Right cardiac atrium (tissue), 5 donors: ENCODE data around the gene U2SURP. TPM values are rescaled to one million over a fixed set of nuclear protein-coding genes. Genes with fewer than 3 reads are reported as not detected.
"Not testable (repeated sequence)": the region's sequence is repeated elsewhere in the genome, so short reads cannot be mapped to it uniquely, and the experiment has no call there.

Experiments
- ATAC-seq, 2 donors: fragments of 200-7000 bp; cut with Tn5 transposase; one replicate each; pipeline versions ENCODE4 v1.8.0 to v1.9.1; 2020; ENCODE audit warnings: moderate library complexity in 2 of 2, mild to moderate bottlenecking in 1 of 2
- DNase-seq, 3 donors: peaks; one replicate each; pipeline ENCODE4 v3.0.0-alpha.2; 2020
- H3K27ac ChIP-seq: one replicate; pipeline ENCODE4 v1.5.1; 2013; ENCODE audit warnings: mild to moderate bottlenecking, low read length, control low read depth, moderate library complexity
- H3K27me3 ChIP-seq: one replicate; pipeline ENCODE4 v1.6.1; 2013; ENCODE audit not compliant: control insufficient read depth, insufficient read depth
- H3K4me1 ChIP-seq: one replicate; pipeline ENCODE4 v1.6.1; 2013; ENCODE audit warnings: low read length; ENCODE audit not compliant: control insufficient read depth, insufficient read depth
- H3K4me3 ChIP-seq: one replicate; pipeline ENCODE4 v1.5.1; 2013; ENCODE audit warnings: low read length, control low read depth
- H3K9me3 ChIP-seq: one replicate; pipeline ENCODE4 v1.6.1; 2013; ENCODE audit warnings: low read length; ENCODE audit not compliant: control insufficient read depth
- WGBS: extraction: QIAGEN DNeasy Blood & Tissue Kit; methylation state at CpG from one replicate; pipeline ENCODE4 v1.1.7; 2013; 5-methylcytosine and 5-hydroxymethylcytosine counted together
- intact Hi-C, 4 donors: fragments of 100-400 bp; cut with DNase I; formaldehyde crosslinking; loops; one replicate each; pipeline versions ENCODE4 v1.11.0 to v1.14.0; 2022 to 2023
- polyA plus RNA-seq: library from polyadenylated mRNA; stranded (reverse); fragments of 200-250 nt; gene quantifications from one replicate; pipeline ENCODE4 v1.2.3, GENCODE V29; 2013
- total RNA-seq, 4 donors: library from RNA; stranded (reverse); fragmentation: NEBNext Ultra II Directional; extraction: Animal tissue kit (Norgen Biotek cat#: 25700); gene quantifications; one replicate each; pipeline ENCODE4 v1.2.1, GENCODE V29; 2021
- donor health status: healthy with polysubstance abuse.
- donor health status: DM: no; HTN: yes; CAD: no.
- donor health status: DM: no; HTN: no; CAD: no.
- donor health status: DM: no; HTN: yes; CAD: no; lungs with severe emphysema.
- donor health status: DM: yes; HTN: yes; CAD: no.

Gene U2SURP
- total and polyA plus RNA-seq, 5 donors = 22.8 to 56.6 (median 50.8) TPM

- WGBS = 94% methylated on average over 1 of the region's 1 CpG
- no peak for ATAC-seq
- intact Hi-C loops = no loop called here
Observed at GRCh38 chr3:142977399-142977728, 24.0 kb upstream of the U2SURP start.

GRCh38 chr3:142981108-142981507, 20.3 kb upstream of the U2SURP start:
- H3K27me3 ChIP-seq = no peaks in the 10 kb centered on the region
- H3K27ac ChIP-seq = no peak overlapping the region
- H3K4me3 ChIP-seq = no peak overlapping the region
- DNase-seq (no peak), ATAC-seq (no peak)
- intact Hi-C loops = no loop called here
- H3K4me1 ChIP-seq = no peaks in the 10 kb centered on the region
- H3K9me3 ChIP-seq = no peaks in the 10 kb centered on the region
- WGBS = 65% methylated on average over 3 of the region's 3 CpGs

More at GRCh38 chr3:142977399-142977728, 24.0 kb upstream of the U2SURP start:
- DNase-seq = no peak
- Histone ChIP-seq H3K4me1 (no peaks in the 10 kb centered on the region), H3K27me3 (no peaks in the 10 kb centered on the region), H3K27ac (no peak overlapping the region), H3K4me3 (no peak overlapping the region), H3K9me3 (no peaks in the 10 kb centered on the region)

GRCh38 chr3:142982038-142982773, 19.2 kb upstream of the U2SURP start:
- intact Hi-C loops = no loop called here
- Histone ChIP-seq H3K4me3 (no peak overlapping the region), H3K9me3 (no peaks in the 10 kb centered on the region), H3K4me1 (no peaks in the 10 kb centered on the region), H3K27ac (no peak overlapping the region), H3K27me3 (no peaks in the 10 kb centered on the region)
- 56% methylated on average over 7 of the region's 7 CpGs for WGBS
- DNase-seq (no peak), ATAC-seq (no peak)

- 77% methylated on average over 2 of the region's 2 CpGs for WGBS
- no peak overlapping the region for H3K27ac ChIP-seq
- H3K27me3 ChIP-seq = no peaks in the 10 kb centered on the region
- H3K4me1 ChIP-seq = no peaks in the 10 kb centered on the region
- H3K4me3 ChIP-seq = no peak overlapping the region
- no peak for ATAC-seq
- intact Hi-C loops = no loop called here
- no peak for DNase-seq
- H3K9me3 ChIP-seq = no peaks in the 10 kb centered on the region
Observed at GRCh38 chr3:142983318-142983717, 18.1 kb upstream of the U2SURP start.

GRCh38 chr3:142984255-142984654, 17.1 kb upstream of the U2SURP start:
- intact Hi-C loops = no loop called here
- WGBS = 94% methylated on average over 3 of the region's 3 CpGs

GRCh38 chr3:142987080-142987700, 14.2 kb upstream of the U2SURP start:
- intact Hi-C loops = no loop called here
- whole genome bisulfite sequencing = 50% methylated on average over 5 of the region's 5 CpGs
- H3K27ac ChIP-seq = peak overlapping the region; percentile 76

More at GRCh38 chr3:142984255-142984654, 17.1 kb upstream of the U2SURP start:
- Histone ChIP-seq H3K4me3 (no peak overlapping the region), H3K4me1 (no peaks in the 10 kb centered on the region), H3K27ac (no peak overlapping the region), H3K27me3 (no peaks in the 10 kb centered on the region), H3K9me3 (no peaks in the 10 kb centered on the region)
- ATAC-seq (no peak), DNase-seq (no peak)

GRCh38 chr3:142987707-142988106, 13.7 kb upstream of the U2SURP start:
- Histone ChIP-seq H3K27me3 (no peaks in the 10 kb centered on the region), H3K4me3 (no peak overlapping the region), H3K27ac (peak overlapping the region; percentile 76), H3K4me1 (no peaks in the 10 kb centered on the region), H3K9me3 (no peaks in the 10 kb centered on the region)
- intact Hi-C loops = no loop called here
- DNase-seq (peak; percentile 29 to 75 (median 73)), ATAC-seq (peak; percentile 88 to 91)
- 12% methylated on average over 7 of the region's 7 CpGs for WGBS

More at GRCh38 chr3:142987080-142987700, 14.2 kb upstream of the U2SURP start:
- peak in 1 of 2 donors; percentile 42 for ATAC-seq
- Histone ChIP-seq H3K4me1 (no peaks in the 10 kb centered on the region), H3K27me3 (no peaks in the 10 kb centered on the region), H3K4me3 (no peak overlapping the region), H3K9me3 (no peaks in the 10 kb centered on the region)
- no peak for DNase-seq

- H3K4me1 ChIP-seq, ATAC-seq, H3K9me3 ChIP-seq, intact Hi-C loops, H3K4me3 ChIP-seq, H3K27me3 ChIP-seq, DNase-seq: not testable (repeated sequence)
- H3K27ac ChIP-seq = peak overlapping the region; percentile 76
- WGBS = 63% methylated on average over 2 of the region's 2 CpGs
Observed at GRCh38 chr3:142988221-142988620, 13.1 kb upstream of the U2SURP start.

- WGBS = 100% methylated on average over 2 of the region's 3 CpGs
- H3K4me1 ChIP-seq, DNase-seq, ATAC-seq, intact Hi-C loops, H3K27ac ChIP-seq, H3K4me3 ChIP-seq, H3K27me3 ChIP-seq, H3K9me3 ChIP-seq: not testable (repeated sequence)
Observed at GRCh38 chr3:142988826-142989225, 12.5 kb upstream of the U2SURP start.

GRCh38 chr3:142990721-142991120, 10.6 kb upstream of the U2SURP start:
- ATAC-seq (no peak), DNase-seq (no peak)
- Histone ChIP-seq H3K4me1 (no peaks in the 10 kb centered on the region), H3K27me3 (no peaks in the 10 kb centered on the region), H3K9me3 (no peaks in the 10 kb centered on the region), H3K4me3 (no peak overlapping the region), H3K27ac (no peak overlapping the region)
- WGBS = 59% methylated on average over 5 of the region's 5 CpGs
- intact Hi-C loops = loop anchor here (5.0 to 10.0 kb wide), 5 partner anchors 158 to 406 kb away; no protein-coding TSS in a partner anchor

GRCh38 chr3:142992323-142992722, 9.0 kb upstream of the U2SURP start:
- H3K27ac ChIP-seq = no peak overlapping the region
- no peaks in the 10 kb centered on the region for H3K27me3 ChIP-seq
- H3K4me3 ChIP-seq = no peak overlapping the region
- intact Hi-C loops = loop anchor here (5.0 to 10.0 kb wide), 5 partner anchors 160 to 408 kb away; no protein-coding TSS in a partner anchor
- H3K9me3 ChIP-seq = no peaks in the 10 kb centered on the region
- DNase-seq (no peak), ATAC-seq (no peak)
- 82% methylated on average over 7 of the region's 7 CpGs for WGBS
- H3K4me1 ChIP-seq = no peaks in the 10 kb centered on the region
